GM18858 (cell line): ENCODE data around the gene TRIM3.

Experiments
- ATAC-seq: cut with Tn5 transposase; IDR thresholded peaks from one replicate; pipeline ENCODE4 v1.9.1; 2021; ENCODE audit not compliant: unreplicated experiment

The TRIM3 gene

DNA sequence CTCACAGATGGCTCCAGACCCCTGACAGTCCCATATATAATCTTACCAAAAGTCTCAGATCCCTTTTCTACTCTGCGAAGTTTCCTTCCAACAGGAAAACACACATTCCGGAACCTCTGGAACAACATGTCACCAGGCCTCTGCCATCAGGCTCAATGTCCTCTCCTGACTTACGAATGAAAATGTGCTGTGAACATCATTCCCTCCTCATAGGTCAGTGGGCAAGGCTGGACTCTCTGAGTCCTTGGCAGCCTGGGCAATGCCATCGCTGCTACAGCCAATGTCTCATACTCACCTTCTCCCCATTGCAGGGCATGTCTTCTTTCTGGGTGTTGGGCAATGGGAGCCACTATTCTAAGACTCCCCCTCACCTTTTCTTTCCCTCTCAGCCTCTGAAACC is 31.3 kb downstream of the TRIM3 start:
- ATAC-seq, result no peak

DNA sequence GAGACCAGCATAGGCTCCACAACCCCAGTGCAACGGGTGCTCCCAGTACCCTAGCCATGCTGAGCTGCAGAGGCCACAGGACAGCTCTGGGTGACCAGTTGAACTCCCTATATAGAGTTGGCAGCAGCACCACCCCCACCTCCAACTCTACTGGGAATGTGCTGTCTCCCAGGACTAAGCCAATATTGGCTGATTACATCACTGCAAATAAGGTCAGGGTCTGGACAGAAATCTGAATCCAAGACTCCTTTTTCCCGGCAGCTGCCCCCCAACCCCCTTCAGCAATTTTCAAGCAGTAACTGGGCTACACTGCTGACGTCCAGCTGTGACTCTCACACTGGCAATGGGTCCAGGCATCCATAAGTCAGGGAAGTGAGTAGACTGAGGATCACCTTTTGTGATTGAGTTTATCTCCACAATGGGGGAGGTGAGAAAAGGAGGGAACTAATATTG is 32.8 kb downstream of the TRIM3 start, which contains the start of gene HPX:
Gene HPX (minus strand): TSS at position 82 of the 453 bp plus-strand sequence. CDS start 24 bp downstream, at position 58.
- ATAC-seq, result no peak

DNA sequence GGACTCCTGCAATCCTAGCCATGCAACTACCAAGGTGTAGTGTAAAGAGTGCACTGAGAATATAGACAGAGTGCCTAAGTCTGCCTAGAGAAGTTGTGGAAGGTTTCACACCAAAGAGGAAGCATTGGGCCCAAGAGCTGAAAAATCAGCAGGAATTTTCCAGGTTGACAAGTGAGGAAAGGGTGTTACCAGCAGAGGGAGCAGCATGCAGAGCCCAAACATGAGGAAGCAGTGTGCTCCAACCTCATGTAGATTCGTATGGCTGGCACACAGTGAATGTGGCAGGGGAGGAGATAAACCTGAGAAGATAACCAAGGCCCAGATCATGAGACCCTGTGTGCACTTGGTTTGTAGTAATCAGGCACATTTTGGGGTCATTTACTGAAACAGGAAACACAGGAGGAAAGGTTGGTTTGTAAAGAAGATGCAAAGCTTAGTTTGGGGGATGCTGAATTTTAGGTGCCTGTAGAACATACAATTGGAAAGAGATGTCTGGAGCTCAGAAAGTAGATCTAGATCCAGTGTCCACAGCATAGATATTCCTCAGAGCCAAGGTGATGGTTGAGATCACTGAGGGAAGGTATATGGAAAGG is 34.7 kb downstream of the TRIM3 start:
- ATAC-seq, result no peak

DNA sequence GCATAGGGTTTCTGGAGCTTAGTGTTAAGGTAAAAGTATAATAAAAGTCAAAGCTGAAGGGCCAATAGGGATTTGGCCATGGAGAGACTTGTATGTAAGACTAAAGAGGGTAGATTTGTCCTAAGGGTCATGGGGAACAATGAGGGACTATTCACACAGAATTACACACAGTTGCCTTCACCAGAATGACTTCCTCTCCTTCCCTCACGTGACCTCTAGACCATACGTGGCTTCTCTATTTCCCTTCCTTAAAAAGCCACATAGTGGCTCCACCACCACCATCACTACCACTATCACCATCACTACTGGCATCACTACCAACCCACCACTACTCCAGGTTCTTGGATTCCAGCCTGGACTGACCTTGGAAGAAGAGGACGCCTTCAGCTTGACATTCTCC is 35.7 kb downstream of the TRIM3 start:
- ATAC-seq, result no peak

DNA sequence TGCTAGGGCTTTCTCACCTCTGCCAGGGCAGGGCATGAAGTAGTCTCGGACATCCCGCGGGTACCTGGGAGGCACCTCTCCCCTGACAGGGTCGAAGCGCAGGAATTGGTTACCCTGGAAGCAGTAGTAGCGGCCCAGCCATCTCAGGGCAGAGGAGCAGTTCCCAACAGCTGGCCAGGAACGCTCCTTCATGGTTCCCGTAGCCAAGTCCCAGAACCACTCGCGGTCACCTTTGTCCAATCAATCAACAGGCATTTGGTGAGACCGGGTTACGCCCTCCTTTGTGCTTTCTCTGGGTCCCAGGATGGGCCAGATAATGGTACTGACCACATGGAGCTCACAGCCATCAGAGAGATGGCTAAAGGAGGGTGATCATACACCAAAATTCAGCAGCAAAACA is 36.3 kb downstream of the TRIM3 start:
- no peak for ATAC-seq

DNA sequence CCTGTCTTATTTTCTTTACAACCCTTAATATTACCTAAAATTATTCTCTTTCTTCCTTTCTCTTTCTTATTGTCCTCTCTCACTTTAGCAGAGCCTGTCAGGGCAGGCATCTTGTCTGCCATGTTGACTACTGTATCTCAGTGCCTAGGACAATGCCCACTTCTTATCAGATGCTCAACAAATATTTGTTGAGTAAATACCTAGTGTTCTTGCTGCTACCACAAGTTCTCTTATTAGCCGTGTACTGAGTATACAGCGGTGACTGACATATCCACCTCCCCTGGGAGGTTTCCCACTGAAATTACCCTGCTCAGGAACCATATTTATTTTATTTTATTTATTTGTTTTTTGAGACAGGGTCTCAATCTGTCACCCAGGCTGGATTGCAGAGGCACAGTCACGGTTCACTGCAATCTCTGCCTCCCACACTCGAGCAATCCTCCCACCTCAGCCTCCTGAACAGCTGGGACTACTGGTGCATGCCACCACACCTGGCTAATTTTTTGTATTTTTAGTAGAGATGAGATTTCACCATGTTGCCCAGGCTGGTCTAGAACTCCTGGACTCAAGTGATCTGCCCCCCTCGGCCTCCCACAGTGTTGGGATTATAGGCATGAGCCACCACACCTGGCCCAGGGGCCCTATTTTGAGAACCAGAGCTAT is 39.6 kb downstream of the TRIM3 start:
- ATAC-seq, result peak; percentile 40

DNA sequence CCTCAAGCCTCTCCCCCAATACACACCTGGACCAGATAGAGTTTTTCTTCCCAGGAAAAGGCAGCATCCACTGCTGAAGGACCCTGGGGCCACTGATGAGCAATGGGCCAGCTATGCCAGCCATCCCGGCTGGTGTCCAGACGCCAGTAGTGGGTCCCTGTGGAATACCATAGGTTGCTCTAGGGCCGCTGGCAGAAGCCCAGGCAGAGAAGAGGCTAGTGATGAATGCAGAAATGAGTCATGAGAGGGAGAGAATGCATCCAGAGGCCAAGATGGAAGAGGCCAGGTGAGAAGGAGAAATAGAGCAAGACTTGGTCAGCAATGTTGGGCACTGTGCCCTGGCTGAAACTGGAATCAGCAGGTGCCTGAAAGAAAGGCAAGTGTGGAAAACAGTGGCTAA is 41.9 kb downstream of the TRIM3 start:
- no peak for ATAC-seq

DNA sequence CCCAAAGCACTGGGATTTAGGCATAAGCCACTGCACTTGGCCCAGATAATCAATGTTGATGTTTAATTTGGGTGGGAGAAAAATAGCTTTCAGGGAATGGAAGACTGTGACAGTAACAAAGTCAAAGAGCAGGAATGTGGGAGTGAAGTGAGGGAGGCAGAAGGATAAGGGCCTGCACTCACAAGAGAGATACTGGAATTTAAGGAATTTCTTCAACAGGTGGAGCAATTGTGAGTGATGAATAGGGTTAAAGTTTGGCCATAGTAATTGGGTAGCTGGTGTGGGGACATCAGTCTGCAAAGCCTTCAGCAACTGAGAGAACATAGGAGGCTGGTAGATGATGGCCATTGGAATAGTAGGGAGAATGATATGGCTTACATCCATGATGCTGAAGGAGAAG is 46.2 kb downstream of the TRIM3 start:
- ATAC-seq, result no peak

DNA sequence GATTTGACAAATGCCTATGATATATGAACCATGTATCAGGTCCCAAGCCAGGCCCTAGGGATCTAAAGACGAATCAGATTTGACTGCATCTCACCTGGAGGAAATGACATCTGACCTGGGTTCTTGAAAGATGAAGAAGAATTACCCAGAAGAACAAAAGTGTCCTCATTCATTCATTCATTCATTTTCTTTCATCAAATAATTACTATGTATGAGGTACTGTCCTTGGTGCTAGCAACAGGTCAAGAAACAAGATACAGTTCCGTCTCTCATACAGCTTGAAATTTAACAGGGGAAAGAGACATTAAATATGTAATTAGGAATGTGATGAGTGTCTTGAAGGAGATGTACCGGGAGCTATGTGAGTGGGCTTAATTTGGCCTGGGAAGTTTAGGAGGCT is 53.1 kb downstream of the TRIM3 start:
- ATAC-seq, result no peak

DNA sequence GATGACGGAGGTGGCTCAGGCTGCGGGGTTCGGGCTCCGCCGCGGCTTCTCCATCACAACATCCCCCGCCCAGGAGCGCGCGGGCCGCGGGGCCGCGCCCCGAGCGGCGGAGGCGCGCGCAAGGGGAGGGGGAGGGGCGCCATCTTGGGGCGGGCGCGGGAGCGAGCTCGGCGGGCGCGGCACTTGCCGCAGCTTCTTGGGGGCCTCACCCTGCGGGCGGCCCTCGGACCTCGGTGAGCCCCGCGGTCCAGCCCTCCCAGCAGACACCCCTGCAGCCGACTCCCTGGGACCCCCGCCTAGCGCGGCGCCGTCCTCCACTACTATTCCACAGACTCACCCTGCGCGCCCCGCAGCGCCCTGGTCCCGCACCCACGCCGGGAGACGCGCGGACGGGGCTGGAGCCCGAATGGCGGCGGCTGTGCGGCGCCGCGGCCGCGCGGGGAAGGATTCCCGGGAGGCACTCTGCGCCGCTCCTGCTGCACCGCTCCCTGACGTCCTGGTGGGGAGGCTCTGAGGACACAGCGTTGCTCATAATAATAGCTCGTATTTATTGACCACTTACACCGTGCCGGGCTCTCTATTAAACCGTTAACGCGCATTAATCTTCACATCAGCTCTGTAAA is 54.6 kb downstream of the TRIM3 start, which contains the start of gene APBB1:
Gene APBB1 (minus strand): TSS at position 86 of the 623 bp plus-strand sequence. CDS start 7,747 bp downstream, outside the sequence.
- peak; percentile 42 for ATAC-seq

DNA sequence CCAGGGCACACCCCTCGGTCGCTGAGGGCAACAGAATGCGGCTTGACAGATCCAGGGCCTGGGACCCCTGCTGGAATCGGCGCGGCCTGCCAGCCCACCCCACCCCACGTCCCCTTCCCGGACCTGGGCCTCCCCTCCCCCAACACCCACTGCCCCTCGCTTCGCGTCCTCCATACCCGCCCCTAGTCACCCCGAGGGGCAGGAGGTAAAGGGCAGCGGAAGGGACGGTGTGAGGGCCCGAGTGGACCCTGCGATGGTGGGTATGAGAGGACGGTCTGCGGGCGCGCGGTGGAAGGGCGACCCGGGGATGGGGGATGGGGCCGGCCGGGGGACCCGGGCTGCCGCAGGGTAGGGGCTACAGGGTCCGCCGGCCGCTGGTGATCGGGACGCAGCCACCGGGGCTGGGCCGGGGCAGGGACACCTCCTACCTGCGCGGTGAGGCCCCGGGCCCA is 55.2 kb downstream of the TRIM3 start:
- no peak for ATAC-seq

DNA sequence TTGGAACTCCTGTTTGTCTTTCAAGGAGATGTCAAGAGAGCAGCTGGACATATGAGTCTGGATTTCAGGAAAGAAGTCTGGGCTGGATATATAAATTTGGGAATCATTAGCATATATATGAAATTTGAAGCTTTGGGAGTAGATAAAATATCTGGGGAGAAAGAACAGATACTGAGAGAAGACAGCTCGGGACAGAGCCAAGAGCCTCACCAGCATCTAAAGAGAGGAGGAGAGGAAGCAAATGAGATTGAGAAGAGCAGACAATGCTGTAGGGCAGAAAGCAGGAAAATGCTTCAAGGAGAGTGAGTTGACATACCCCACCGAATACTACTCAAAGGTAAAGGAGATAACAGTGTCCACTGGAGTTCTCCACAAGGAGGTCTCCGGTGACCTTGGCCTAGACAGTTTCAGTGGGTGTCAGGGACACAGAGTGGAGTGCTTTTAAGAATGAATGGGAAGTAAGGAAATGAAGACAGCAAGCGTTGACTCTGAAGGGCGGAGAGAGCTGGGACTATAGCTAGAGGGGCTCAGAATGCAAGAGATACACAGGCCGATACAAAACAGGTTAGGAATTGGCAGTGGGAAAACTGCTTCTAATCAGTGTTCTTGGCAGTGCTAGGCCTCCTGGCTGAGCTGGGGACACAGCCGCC is 55.7 kb downstream of the TRIM3 start:
- ATAC-seq, result no peak

DNA sequence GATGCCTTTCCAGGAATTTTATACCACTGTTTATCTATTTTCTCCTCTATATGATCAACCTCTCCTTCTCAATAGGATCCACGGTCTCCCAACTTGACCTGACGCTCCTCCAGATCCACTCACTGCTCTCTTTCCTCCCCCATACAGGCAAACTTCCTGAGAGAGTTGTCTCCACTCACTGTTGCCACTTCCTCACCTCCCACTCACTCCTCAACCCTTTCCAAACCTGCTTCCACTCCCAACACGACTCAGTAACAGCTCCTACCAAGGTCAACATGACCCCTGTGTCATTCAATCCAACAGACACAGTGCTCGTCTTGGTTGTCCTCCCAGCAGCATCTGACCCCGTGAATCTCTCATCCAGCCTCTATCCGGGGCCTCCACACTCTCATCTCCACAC is 57.9 kb downstream of the TRIM3 start:
- ATAC-seq, result no peak

DNA sequence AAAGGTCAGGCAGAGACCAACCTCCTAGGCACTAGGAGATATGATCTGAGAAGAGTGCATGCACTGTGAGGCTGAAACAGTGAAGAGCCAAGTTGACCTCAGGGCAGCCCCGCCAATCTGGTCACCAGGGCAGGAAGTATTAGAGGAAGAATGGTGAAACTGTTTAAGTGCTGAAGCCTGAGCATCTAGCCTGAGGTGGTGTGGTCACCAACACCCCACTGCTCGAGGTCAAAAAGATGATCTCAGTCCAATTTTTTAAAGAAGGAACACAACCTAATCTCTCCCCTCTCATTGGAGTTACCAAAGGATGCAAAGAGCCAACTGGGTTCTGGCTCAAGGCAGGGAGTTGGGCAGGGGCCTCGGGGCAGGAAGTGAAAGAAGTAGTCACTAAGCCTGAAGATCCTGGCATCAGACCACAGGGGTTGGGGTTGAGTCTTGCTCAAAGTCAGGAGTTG is 58.8 kb downstream of the TRIM3 start:
- no peak for ATAC-seq

DNA sequence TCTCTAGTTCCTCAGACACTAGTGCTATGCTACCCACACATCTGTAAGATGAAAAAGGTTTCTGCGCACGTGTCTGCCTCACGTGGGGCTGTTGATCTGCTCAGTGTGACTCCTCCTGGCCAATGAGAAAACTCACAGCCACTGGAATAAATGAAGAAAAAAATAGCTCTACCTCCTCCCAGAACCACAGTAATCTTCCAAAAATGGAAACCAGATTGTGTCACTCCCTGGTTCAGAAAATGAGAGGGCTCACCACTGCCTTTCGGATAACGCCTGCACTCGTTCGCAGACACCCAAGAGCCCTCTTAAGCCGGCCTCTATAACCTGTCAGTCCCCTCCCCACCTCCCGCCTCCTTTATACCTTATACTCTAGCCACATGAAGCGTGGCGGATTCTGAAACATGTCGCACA is 59.9 kb downstream of the TRIM3 start:
- ATAC-seq, result no peak

DNA sequence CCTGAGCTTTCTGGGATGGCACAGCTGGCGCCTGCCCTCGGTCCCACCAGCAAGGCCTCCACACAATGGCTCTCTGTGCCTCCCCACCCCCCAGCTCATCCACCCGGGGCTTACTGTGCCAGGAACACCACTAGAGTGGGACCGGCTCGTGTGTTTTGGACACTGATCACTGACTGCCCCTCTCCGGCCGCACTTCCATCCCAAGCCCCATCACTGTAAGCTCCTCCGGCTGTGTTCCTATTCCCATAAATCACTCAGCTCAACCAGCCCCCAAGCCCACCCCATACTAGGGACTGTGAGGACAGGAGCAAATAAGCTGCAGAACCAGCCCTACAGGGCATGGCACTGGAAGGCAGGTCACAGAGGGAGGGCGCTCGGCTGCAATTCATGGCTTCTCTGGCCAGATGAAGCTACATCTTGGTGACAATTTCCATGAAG is 62.1 kb downstream of the TRIM3 start:
- ATAC-seq, result no peak

DNA sequence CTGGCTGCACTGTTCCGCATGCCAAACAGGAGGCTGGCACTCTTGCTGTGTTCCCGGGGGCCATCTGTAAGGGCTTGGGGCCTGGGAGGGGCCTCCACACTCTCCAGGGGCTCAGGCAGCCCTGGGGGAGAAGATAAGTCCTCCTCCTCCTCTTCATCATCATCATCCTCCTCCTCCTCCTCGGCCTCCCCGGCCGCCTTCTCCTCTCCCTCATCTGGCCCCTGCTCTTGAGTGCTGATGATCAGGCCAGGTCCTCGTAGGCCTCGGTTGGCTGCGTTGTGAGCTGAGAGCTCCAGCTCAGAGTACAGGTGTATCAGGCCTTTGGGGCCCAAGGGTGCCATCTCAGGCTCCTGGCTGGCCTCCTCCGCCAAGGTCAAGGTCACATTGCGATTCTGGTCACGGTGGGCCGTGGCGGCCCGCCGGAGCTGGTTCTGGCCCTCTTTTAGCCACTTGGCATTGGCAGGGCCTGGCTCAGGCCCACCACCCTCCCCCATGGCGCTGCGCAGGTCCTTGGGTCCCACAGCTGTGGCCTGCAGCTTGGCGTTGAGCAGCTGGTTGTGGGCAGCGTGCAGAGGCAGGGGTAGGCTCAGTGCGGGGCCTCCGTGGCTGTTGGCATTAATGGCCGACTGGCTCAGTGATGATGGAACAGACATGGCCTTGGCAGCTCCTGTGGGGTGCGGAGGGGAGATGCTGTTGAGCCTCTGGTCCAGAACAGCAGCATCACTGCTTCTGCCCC is 62.9 kb downstream of the TRIM3 start:
- no peak for ATAC-seq

DNA sequence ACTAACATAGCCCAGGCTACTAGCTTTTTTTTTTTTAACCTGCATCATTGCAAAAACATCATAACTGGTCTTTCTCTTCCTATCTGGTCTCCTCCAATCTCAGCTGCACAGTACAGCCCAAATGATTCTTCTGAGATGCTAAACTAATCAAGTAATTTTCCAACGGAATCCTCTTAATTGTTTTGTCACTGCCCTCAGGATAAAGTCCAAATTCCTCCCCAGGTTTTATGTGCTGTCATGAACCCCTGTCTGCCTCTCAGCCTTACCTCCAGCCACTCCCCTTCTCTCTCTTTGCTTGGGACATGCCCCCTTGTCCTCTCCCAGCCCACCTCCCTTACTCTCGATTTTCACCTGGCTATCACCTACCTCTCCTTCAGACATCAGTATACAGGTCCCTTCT is 67.4 kb downstream of the TRIM3 start:
- ATAC-seq, result no peak

DNA sequence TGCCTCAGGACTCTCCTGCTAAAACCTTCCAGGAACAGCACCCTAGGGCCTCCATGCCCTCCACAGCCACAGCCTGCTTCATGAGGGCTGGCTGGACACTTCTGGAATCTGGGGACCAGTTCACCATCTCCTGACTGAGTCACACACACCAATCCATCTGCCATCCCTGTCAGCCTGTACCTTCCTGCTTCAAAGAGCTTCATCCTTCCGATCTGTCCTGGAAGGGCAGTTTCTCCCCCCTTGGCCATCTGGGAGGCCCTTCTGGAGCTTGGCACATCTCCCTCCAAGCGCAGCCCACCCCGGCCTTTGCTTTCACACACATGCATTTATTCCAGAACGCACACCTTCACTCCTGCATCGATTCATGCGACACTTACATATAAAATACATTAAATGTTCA is 67.9 kb downstream of the TRIM3 start:
- no peak for ATAC-seq

DNA sequence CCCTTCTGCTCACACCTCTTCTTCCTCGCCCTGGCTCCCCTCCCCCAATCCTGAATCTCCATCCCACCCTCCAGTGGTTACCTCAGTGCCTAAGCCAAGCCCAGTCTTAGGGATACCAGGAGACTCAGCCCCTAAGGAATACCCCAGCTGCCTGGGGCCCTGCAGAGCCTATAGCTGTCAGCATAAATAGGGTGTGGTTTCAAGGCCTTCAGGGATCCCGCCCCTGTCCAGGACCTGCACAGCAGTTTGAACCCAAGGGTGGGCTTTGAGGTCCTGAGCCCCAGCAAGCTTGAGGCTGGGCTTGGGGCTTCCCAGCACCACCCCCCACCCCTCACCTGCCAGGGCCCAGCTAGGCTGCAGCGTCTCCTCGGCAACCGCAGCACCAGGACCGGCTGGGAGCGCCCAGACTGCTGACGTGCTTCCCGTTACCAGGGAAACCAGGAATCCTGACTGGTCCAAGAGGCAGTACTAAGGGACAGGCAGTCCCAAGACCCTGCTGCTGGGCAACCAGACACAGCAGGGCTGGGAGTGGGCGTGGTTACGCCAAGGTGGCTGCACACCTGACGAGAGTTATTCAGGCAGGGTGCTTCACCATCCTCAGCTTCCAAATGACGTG is 68.6 kb downstream of the TRIM3 start:
- no peak for ATAC-seq
